Left ventricle myocardium inferior (tissue), 1 donor: Measurements from ENCODE around the gene SOX9. TPM values are rescaled to one million over a fixed set of nuclear protein-coding genes. Genes with fewer than 3 reads are reported as not detected.

Experiments used
- DNase-seq: peaks from one replicate; pipeline ENCODE4 v3.0.0-alpha.2; 2020
- H3K27ac ChIP-seq: fragments of 200-600 bp; replicated peaks from 2 replicates; pipeline ENCODE4 v1.8.0; 2021
- H3K27me3 ChIP-seq: fragments of 200-600 bp; 2 replicates; pipeline ENCODE4 v1.8.0; 2021; ENCODE audit warnings: low read depth
- H3K36me3 ChIP-seq: fragments of 200-600 bp; 2 replicates; pipeline ENCODE4 v1.8.0; 2021
- H3K4me1 ChIP-seq: fragments of 200-600 bp; 2 replicates; pipeline ENCODE4 v1.8.0; 2021
- H3K4me3 ChIP-seq: fragments of 200-600 bp; 2 replicates; pipeline ENCODE4 v1.8.0; 2021; ENCODE audit warnings: mild to moderate bottlenecking, moderate library complexity
- H3K9me3 ChIP-seq: fragments of 200-600 bp; replicated peaks from 2 replicates; pipeline ENCODE4 v1.8.0; 2021
- CTCF ChIP-seq: fragments of 200-600 bp; IDR thresholded peaks from 2 replicates; pipeline ENCODE4 v1.8.0; 2021; ENCODE audit warnings: antibody characterized with exemption, mild to moderate bottlenecking, borderline replicate concordance
- intact Hi-C: fragments of 100-400 bp; cut with micrococcal nuclease; formaldehyde crosslinking; loops from one replicate; pipeline ENCODE4 v1.11.0; 2022
- total RNA-seq: library from RNA; stranded (reverse); fragmentation: NEBNext Ultra II Directional; extraction: Animal tissue kit (Norgen Biotek cat#: 25700); gene quantifications from one replicate; pipeline ENCODE4 v1.2.1, GENCODE V29; 2021
- donor health status: DM: no; HTN: yes; CAD: no; lungs with severe emphysema.

The SOX9 gene
- total RNA-seq, 1 donor from 2014 or later = 15.0 TPM

DNA sequence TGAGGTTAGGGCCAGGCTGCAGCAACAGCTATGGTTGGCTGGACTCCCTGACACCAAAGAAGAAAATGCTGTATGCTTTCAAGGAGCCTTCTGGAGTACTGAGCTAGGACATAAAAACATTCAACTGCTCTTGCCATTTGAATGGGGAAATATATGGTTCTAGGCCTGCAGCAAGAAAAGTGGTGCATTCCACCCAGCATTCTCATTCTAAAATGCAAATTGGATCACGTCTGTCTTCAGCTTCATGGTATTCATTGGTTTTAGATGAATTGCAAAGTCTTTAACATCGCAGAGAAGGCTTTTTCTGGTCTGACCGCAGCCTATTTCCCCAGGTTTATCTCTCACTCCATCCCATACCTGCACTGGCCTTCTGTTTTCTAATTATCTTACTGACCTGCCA, 27.1 kb upstream of the SOX9 start:
- intact Hi-C loops = no loop called here
- H3K27me3 ChIP-seq = no peaks in the 10 kb centered on the region
- no peak overlapping the region for H3K4me3 ChIP-seq
- TF ChIP-seq CTCF = no peak
- H3K27ac ChIP-seq = no peak overlapping the region
- H3K4me1 ChIP-seq = peaks cover 7% of the 10 kb centered on the region
- no peaks in the 10 kb centered on the region for H3K9me3 ChIP-seq
- no peaks in the 10 kb centered on the region for H3K36me3 ChIP-seq
- DNase-seq = no peak

GRCh38 chr17:72095316-72095715, 25.5 kb upstream of the SOX9 start:
- H3K9me3 ChIP-seq = no peaks in the 10 kb centered on the region
- no peaks in the 10 kb centered on the region for H3K27me3 ChIP-seq
- H3K27ac ChIP-seq = no peak overlapping the region
- no peak for TF ChIP-seq CTCF
- H3K4me3 ChIP-seq = no peak overlapping the region
- H3K4me1 ChIP-seq = no peaks in the 10 kb centered on the region
- H3K36me3 ChIP-seq = no peaks in the 10 kb centered on the region
- intact Hi-C loops = no loop called here
- DNase-seq = no peak

GRCh38 chr17:72097144-72097543, 23.7 kb upstream of the SOX9 start:
- H3K9me3 ChIP-seq = no peaks in the 10 kb centered on the region
- no peak overlapping the region for H3K4me3 ChIP-seq
- no peak overlapping the region for H3K27ac ChIP-seq
- DNase-seq = no peak
- H3K4me1 ChIP-seq = no peaks in the 10 kb centered on the region
- intact Hi-C loops = no loop called here
- TF ChIP-seq CTCF = no peak
- H3K27me3 ChIP-seq = no peaks in the 10 kb centered on the region
- no peaks in the 10 kb centered on the region for H3K36me3 ChIP-seq

- intact Hi-C loops = no loop called here
- Histone ChIP-seq H3K27me3 (no peaks in the 10 kb centered on the region), H3K4me3 (no peak overlapping the region), H3K4me1 (peaks cover 6% of the 10 kb centered on the region), H3K36me3 (no peaks in the 10 kb centered on the region), H3K9me3 (no peaks in the 10 kb centered on the region), H3K27ac (no peak overlapping the region)
- no peak for DNase-seq
- TF ChIP-seq CTCF = no peak
These were observed 20.9 kb upstream of the SOX9 start for GRCh38 chr17:72099919-72100318.

DNA sequence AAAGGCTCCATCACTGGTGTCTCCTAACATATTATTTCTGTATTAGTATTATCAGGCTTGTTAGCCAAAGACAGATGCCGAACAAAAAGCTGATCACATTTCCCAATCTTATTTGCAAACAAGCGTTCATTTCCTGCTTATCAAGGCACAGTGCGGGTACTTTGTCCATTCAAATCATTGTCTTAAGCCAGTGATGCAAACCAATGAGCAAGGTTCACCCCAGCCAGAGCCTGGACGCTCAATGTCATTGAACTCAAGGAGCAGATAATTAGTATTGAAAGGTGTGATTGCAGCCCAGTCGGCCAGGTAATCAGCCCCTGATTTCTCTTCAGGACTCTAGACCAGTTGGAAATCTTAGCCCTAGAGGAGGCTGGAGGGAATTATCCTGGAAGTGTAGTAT, 20.4 kb upstream of the SOX9 start:
- H3K27me3 ChIP-seq = no peaks in the 10 kb centered on the region
- intact Hi-C loops = no loop called here
- H3K4me1 ChIP-seq = peaks cover 8% of the 10 kb centered on the region
- H3K27ac ChIP-seq = no peak overlapping the region
- H3K4me3 ChIP-seq = no peak overlapping the region
- DNase-seq = no peak
- no peaks in the 10 kb centered on the region for H3K36me3 ChIP-seq
- no peak for TF ChIP-seq CTCF
- H3K9me3 ChIP-seq = no peaks in the 10 kb centered on the region

DNA sequence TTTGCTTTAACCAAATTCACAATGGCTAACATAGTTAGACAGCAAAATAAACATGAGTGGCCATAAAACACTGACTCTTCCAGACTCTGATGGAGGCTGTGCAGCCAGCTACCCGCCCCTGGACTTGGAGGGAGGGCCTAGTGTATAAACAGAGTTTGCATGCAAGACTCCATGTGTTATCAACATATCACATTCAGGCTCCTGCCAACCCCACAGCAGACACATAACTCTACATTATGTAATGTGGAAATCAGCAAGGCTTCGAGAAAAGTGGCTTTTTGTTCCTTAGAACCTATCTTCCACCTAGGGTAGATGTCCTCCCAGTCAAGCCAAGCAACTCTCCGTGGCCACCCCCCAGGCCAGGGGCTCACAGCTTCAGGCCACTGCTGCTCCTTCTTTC, 19.3 kb upstream of the SOX9 start:
- TF ChIP-seq CTCF = no peak
- intact Hi-C loops = no loop called here
- no peak for DNase-seq

More for the DNA sequence above, 19.3 kb upstream of the SOX9 start:
- H3K27ac ChIP-seq = no peak overlapping the region
- H3K36me3 ChIP-seq = no peaks in the 10 kb centered on the region
- H3K4me1 ChIP-seq = peaks cover 8% of the 10 kb centered on the region
- H3K9me3 ChIP-seq = no peaks in the 10 kb centered on the region
- H3K4me3 ChIP-seq = no peak overlapping the region
- H3K27me3 ChIP-seq = no peaks in the 10 kb centered on the region
